WERI-Rb-1 (cell line): ENCODE results near the gene AKAP13.

Source experiments
- DNase-seq: peaks from one replicate; pipeline ENCODE4 v3.0.0-alpha.2; 2020
- H3K27ac ChIP-seq: fragments of 250-450 bp; sonication (Bioruptor Pico); 2 replicates; pipeline ENCODE4 v1.5.1; 2020; ENCODE audit warnings: mild to moderate bottlenecking, moderate library complexity
- H3K27me3 ChIP-seq: fragments of 250-450 bp; sonication (Bioruptor Pico); 2 replicates; pipeline ENCODE4 v1.5.1; 2021; ENCODE audit warnings: mild to moderate bottlenecking, low read depth, moderate library complexity; ENCODE audit not compliant: insufficient read depth, severe bottlenecking
- H3K36me3 ChIP-seq: fragments of 250-450 bp; sonication (Bioruptor Pico); 2 replicates; pipeline ENCODE4 v1.5.1; 2020; ENCODE audit warnings: mild to moderate bottlenecking, moderate library complexity
- H3K4me3 ChIP-seq: 2 replicates; pipeline ENCODE4 v1.5.1; 2011; ENCODE audit warnings: low read depth, mild to moderate bottlenecking, control low read depth, low read length
- H3K9me3 ChIP-seq: fragments of 250-450 bp; sonication (Bioruptor Pico); 2 replicates; pipeline ENCODE4 v1.5.1; 2021; ENCODE audit warnings: mild to moderate bottlenecking, moderate library complexity; ENCODE audit not compliant: severe bottlenecking
- CTCF ChIP-seq: IDR thresholded peaks from 2 replicates; pipeline ENCODE4 v1.5.1; 2011; ENCODE audit warnings: low read depth, mild to moderate bottlenecking, control low read depth, inconsistent platforms, low read length

The AKAP13 gene

DNA sequence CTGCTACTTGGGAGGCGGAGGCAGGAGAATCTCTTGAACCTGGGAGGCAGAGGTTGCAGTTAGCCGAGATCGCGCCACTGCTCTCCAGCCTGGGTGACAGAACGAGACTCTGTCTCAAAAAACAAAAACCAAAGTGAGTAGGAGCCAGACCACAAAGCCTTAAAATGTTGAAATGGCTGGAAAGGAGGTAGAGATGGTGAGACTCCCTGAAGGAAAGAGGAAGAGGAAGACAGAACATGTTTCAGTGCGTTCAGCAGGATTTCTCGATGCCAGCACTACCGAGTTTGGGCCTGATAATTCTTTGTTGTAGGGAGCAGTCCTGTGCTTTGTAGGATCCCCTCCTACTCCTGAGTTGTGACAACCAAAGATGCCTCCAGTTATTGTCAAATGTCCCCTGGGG lies 189.9 kb downstream of the AKAP13 start:
- Histone ChIP-seq H3K27ac (no peak overlapping the region), H3K27me3 (no peaks in the 10 kb centered on the region), H3K36me3 (peaks cover 38% of the 10 kb centered on the region), H3K4me3 (no peak overlapping the region), H3K9me3 (no peaks in the 10 kb centered on the region)
- no peak for TF ChIP-seq CTCF
- DNase-seq = no peak

- no peaks in the 10 kb centered on the region for H3K27me3 ChIP-seq
- no peak for TF ChIP-seq CTCF
- peaks cover 39% of the 10 kb centered on the region for H3K36me3 ChIP-seq
- H3K4me3 ChIP-seq = no peak overlapping the region
- no peaks in the 10 kb centered on the region for H3K9me3 ChIP-seq
- no peak overlapping the region for H3K27ac ChIP-seq
- no peak for DNase-seq
Observed at GRCh38 chr15:85571780-85572179, 191.4 kb downstream of the AKAP13 start.

- no peak for TF ChIP-seq CTCF
- Histone ChIP-seq H3K27me3 (no peaks in the 10 kb centered on the region), H3K9me3 (no peaks in the 10 kb centered on the region), H3K27ac (no peak overlapping the region), H3K36me3 (peaks cover 68% of the 10 kb centered on the region), H3K4me3 (no peak overlapping the region)
- DNase-seq = no peak
Observed at GRCh38 chr15:85576392-85576791, 196.0 kb downstream of the AKAP13 start.

DNA sequence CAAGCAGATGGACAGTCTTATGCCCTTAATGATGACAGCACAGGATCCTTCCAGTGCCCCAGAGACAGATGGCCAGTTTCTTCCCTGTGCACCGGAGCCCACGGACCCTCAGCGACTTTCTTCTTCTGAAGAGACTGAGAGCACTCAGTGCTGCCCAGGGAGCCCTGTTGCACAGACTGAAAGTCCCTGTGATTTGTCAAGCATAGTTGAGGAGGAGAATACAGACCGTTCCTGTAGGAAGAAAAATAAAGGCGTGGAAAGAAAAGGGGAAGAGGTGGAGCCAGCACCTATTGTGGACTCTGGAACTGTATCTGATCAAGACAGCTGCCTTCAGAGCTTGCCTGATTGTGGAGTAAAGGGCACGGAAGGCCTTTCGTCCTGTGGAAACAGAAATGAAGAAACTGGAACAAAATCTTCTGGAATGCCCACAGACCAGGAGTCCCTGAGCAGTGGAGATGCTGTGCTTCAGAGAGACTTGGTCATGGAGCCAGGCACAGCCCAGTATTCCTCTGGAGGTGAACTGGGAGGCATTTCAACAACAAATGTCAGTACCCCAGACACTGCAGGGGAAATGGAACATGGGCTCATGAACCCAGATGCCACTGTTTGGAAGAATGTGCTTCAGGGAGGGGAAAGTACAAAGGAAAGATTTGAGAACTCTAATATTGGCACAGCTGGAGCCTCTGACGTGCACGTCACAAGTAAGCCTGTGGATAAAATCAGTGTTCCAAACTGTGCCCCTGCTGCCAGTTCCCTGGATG lies 198.7 kb downstream of the AKAP13 start:
- DNase-seq = peak; percentile 35
- Histone ChIP-seq H3K36me3 (peaks cover 88% of the 10 kb centered on the region), H3K9me3 (no peaks in the 10 kb centered on the region), H3K27ac (0 out of 2 replicates have a peak overlapping the region, but pooled peaks have one; percentile 6), H3K27me3 (no peaks in the 10 kb centered on the region), H3K4me3 (no peak overlapping the region)
- TF ChIP-seq CTCF = no peak

DNA sequence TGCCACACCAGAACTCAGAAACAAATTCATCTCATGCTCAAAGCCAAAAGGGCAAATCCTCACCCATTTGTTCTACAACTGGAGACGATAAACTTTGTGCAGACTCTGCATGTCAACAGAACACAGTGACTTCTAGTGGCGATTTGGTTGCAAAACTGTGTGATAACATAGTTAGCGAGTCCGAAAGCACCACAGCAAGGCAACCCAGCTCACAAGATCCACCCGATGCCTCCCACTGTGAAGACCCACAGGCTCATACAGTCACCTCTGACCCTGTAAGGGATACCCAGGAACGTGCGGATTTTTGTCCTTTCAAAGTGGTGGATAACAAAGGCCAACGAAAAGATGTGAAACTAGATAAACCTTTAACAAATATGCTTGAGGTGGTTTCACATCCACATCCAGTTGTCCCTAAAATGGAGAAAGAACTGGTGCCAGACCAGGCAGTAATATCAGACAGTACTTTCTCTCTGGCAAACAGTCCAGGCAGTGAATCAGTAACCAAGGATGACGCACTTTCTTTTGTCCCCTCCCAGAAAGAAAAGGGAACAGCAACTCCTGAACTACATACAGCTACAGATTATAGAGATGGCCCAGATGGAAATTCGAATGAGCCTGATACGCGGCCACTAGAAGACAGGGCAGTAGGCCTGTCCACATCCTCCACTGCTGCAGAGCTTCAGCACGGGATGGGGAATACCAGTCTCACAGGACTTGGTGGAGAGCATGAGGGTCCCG lies 199.7 kb downstream of the AKAP13 start:
- TF ChIP-seq CTCF = peak; percentile 18; the same call in 1 of the 2 replicates
- no peak overlapping the region for H3K27ac ChIP-seq
- peaks cover 87% of the 10 kb centered on the region for H3K36me3 ChIP-seq
- no peaks in the 10 kb centered on the region for H3K27me3 ChIP-seq
- no peak for DNase-seq
- H3K9me3 ChIP-seq = no peaks in the 10 kb centered on the region
- no peak overlapping the region for H3K4me3 ChIP-seq
